Tracheal epithelial cell (primary cell): ENCODE results near the gene PBX2. TPM values are rescaled to one million over a fixed set of nuclear protein-coding genes. Genes with fewer than 3 reads are reported as not detected.

ENCODE experiments used
- total RNA-seq: library from RNA; depleted of rRNA; stranded (reverse); fragments of >200 nt; gene quantifications from 2 replicates; pipeline ENCODE4 v1.2.1, GENCODE V29; 2014

PBX2 gene, protein sequence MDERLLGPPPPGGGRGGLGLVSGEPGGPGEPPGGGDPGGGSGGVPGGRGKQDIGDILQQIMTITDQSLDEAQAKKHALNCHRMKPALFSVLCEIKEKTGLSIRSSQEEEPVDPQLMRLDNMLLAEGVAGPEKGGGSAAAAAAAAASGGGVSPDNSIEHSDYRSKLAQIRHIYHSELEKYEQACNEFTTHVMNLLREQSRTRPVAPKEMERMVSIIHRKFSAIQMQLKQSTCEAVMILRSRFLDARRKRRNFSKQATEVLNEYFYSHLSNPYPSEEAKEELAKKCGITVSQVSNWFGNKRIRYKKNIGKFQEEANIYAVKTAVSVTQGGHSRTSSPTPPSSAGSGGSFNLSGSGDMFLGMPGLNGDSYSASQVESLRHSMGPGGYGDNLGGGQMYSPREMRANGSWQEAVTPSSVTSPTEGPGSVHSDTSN
- total RNA-seq: 32.6 and 36.4 TPM in 2 replicates

GRCh38 chr6:32190054-32190851 is at the start of gene PBX2:
Gene PBX2, minus strand, starts transcription at chr6:32190202. Its CDS starts 287 bp downstream, at chr6:32189915.

GRCh38 chr6:32223258-32224235 is 33.5 kb upstream of the PBX2 start, which contains the start of gene NOTCH4:
Gene NOTCH4, minus strand, starts transcription at chr6:32224067. Its CDS starts 139 bp downstream, at chr6:32223928.

DNA sequence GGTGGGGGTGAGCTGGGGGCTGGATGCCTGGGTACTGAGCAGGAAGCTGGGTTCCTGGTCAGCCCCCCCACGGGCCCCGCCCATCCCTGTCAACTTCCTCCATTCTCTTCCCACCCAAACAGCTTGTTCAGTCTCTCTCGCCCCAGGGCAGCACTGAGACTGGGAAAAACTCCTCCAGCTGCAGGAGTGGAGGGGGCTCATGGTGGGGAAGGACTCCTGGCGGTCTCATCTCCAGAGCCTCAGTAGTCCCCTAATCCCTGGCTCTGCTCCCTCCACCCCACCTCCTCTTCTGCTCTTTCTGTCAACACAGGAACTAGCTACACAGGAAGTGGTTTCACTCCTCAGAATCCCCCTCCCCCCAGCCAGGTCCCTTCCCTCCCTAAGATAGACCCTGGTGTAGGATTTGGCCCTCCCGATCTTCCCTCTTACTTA is 2.6 kb upstream of the PBX2 start, which contains the start of gene GPSM3:
Gene GPSM3 (minus strand): TSS at position 36 of the 432 bp plus-strand sequence. CDS start 130 bp downstream, outside the sequence.

GRCh38 chr6:32184084-32184640 is 5.8 kb downstream of the PBX2 start, which contains the start of gene AGER:
Gene AGER, minus strand, starts transcription at chr6:32184253. Its CDS starts 31 bp downstream, at chr6:32184222.

DNA sequence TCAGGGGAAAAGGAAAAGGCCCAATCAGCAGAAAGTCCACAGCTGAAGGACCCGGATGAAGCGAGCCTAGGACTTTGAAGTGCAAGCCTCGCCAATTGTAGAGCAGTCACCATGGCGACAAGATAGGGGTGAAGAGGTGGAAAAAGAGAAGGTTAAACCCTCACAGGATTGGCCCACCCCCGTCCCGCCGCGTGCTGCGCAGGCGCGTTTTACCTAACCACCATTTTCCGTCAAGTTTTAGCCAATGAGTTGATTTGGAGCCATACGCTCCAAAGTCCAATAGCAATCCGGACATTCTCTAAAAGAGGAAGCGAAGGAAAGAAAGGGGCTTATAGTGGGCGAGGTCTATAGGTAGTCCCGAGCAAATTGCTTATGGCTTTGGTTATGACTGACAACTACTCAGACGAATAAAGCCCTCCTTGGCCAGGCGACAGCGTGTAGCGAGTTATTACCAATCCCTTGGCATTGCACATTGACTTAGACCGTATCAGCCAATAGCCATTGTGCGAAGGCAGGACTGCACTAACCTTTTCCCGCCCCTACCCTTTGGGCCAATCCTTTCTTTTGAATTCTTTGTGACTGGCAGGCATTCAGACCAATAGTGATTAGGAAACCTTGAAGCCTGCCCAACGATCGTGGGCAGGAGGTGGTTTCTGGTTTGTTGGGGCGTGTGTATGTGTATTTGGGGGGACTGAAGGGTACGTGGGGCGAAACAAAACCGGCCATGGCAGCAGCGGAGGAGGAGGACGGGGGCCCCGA is 12.0 kb downstream of the PBX2 start, which contains the start of gene RNF5:
Gene RNF5 (plus strand): TSS at position 618 of the 759 bp plus-strand sequence. CDS start 107 bp downstream, at position 725.

DNA sequence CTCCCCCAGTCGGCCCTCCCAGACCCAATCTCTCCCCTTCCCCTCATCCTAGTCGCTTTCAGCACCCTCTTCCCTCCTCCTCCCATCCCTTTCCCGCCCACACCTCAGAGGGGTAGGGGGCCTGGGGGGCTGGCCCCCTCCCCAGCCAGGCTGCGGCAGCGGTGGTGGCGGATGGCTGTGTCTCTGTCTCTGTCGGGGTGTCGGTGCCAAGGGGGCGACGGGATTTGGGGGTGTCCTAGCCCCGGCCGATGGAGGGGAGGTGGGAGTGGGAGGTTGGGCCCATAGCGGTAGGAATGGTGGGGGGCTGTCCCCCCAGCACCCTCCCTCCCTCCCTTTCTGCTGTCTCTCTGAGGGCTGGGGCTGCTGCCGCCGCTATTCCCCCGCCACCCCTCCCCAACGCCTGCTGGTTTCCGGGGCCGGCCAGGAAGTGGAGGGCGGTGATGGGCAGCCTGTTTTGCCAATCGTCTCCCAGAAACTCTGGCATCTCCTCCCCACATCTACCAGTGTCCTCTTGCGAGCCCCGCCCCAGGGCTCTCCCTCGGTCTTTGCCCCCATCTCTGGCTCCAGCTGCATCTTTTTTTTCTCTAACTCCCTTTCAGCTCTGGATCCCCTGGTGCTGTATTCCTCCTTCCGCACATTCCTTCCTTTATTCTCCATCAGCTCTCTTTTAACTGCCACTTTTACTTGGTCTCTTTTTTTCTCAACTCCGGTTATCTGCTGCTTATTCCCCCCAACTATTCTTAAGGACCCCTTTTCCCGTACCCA is 14.1 kb downstream of the PBX2 start, which contains the start of gene AGPAT1:
Gene AGPAT1 (minus strand): TSS at position 374 of the 765 bp plus-strand sequence. CDS start 4,588 bp downstream, outside the sequence.

DNA sequence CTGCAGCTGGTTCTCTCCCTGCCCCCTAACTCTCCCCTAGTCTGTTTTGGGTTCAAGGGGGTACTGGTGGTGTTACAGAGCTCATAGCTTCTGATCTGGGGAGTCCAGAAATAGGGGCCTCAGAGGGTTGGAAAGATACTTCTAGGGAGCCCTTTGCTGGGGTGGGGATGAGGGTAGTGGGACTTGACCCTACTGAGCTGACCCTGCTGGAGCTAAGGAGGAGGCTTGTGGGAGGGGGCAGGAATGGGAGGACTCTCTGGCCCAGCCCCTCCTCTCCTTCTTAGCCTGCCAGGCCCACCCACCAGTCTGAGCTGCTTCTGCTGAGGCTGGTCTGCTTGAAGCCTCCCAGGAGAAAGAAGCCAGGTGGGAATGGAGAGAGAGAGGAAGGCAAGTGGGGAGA is 25.7 kb downstream of the PBX2 start, which contains the start of gene EGFL8:
Gene EGFL8 (plus strand): TSS at position 301 of the 400 bp plus-strand sequence. CDS start 1,571 bp downstream, outside the sequence.

GRCh38 chr6:32153564-32154513 is 36.2 kb downstream of the PBX2 start, which contains the start of gene PPT2:
Gene PPT2, plus strand, starts transcription at chr6:32154141. Its CDS starts 454 bp downstream, at chr6:32154595.

GRCh38 chr6:32151863-32152768 is 37.9 kb downstream of the PBX2 start, which contains the start of gene PRRT1:
Gene PRRT1, minus strand, starts transcription at chr6:32151939. Its CDS starts 112 bp downstream, at chr6:32151827.

Other genes starting within 250 kb of the PBX2 start
- 0.64 and 19.0 TPM in 2 replicates for gene CFB, start 244.1 kb downstream of the PBX2 start, total RNA-seq
- gene NELFE, start 231.2 kb downstream of the PBX2 start, total RNA-seq: 120 and 152 TPM in 2 replicates
- 48.2 and 48.4 TPM in 2 replicates for gene SKIC2, start 231.0 kb downstream of the PBX2 start, total RNA-seq
- gene DXO, start 218.1 kb downstream of the PBX2 start, total RNA-seq: 10.6 and 13.2 TPM in 2 replicates
- 1.4 and 2.8 TPM in 2 replicates for gene C4A, start 208.1 kb downstream of the PBX2 start, total RNA-seq
- 1.2 and 2.3 TPM in 2 replicates for gene C4B, start 175.4 kb downstream of the PBX2 start, total RNA-seq
- 0.24 TPM in 1 of 2 replicates, not detected in the other for gene CYP21A2, start 151.8 kb downstream of the PBX2 start, total RNA-seq
- 0.43 and 0.48 TPM in 2 replicates for gene TNXB, start 80.9 kb downstream of the PBX2 start, total RNA-seq
- gene ATF6B, start 62.0 kb downstream of the PBX2 start, total RNA-seq: 12.6 and 15.2 TPM in 2 replicates
- gene FKBPL, start 59.9 kb downstream of the PBX2 start, total RNA-seq: 4.3 and 7.0 TPM in 2 replicates
- not detected in 2 replicates for gene PRRT1, start 38.3 kb downstream of the PBX2 start, total RNA-seq
- 11.1 and 83.4 TPM in 2 replicates for gene PPT2, start 36.1 kb downstream of the PBX2 start, total RNA-seq
- 0.24 TPM in 1 of 2 replicates, not detected in the other for gene EGFL8, start 25.6 kb downstream of the PBX2 start, total RNA-seq
- gene AGPAT1, start 14.1 kb downstream of the PBX2 start, total RNA-seq: 9.4 and 11.3 TPM in 2 replicates
- 33.2 and 39.8 TPM in 2 replicates for gene RNF5, start 11.8 kb downstream of the PBX2 start, total RNA-seq
- 0.43 TPM in 1 of 2 replicates, not detected in the other for gene AGER, start 5.9 kb downstream of the PBX2 start, total RNA-seq
- gene GPSM3, start 2.4 kb upstream of the PBX2 start, total RNA-seq: 0.64 and 1.7 TPM in 2 replicates
- 0.43 and 0.72 TPM in 2 replicates for gene NOTCH4, start 33.9 kb upstream of the PBX2 start, total RNA-seq
- gene TSBP1, start 181.7 kb upstream of the PBX2 start, total RNA-seq: not detected in 2 replicates
- gene BTNL2, start 217.0 kb upstream of the PBX2 start, total RNA-seq: not detected in 2 replicates
- not detected in 2 replicates for gene HLA-DRA, start 249.7 kb upstream of the PBX2 start, total RNA-seq